Right lobe of liver (tissue), 6 donors: ENCODE measurements around the gene PPP4C. TPM values are rescaled to one million over a fixed set of nuclear protein-coding genes. Genes with fewer than 3 reads are reported as not detected.

Source experiments
- ATAC-seq, 4 donors: fragments of 200-7000 bp; cut with Tn5 transposase; one replicate each; pipeline ENCODE4 v1.9.1; 2020; ENCODE audit warnings: mild to moderate bottlenecking in 4 of 4, moderate library complexity in 4 of 4
- DNase-seq, 3 donors: peaks; one replicate each; pipeline ENCODE4 v3.0.0-alpha.2; 2020
- H3K27ac ChIP-seq, 3 donors: fragments of 200-600 bp; one replicate each; pipeline ENCODE4 v1.8.0; 2022
- H3K27me3 ChIP-seq, 2 donors: fragments of 200-600 bp; one replicate each; pipeline ENCODE4 v1.8.0; 2022
- H3K36me3 ChIP-seq, 4 donors: fragments of 200-600 bp; sonication (generic) in 1 of 4; one replicate each; pipeline versions ENCODE4 v1.5.1 to v1.8.0; 2017 to 2022; ENCODE audit warnings: control low read depth in 1 of 4
- H3K4me1 ChIP-seq, 4 donors: fragments of 200-600 bp; sonication (generic) in 1 of 4; one replicate each; pipeline versions ENCODE4 v1.5.1 to v1.8.0; 2017 to 2022; ENCODE audit warnings: control low read depth in 1 of 4
- H3K4me3 ChIP-seq, 3 donors: fragments of 200-600 bp; one replicate each; pipeline ENCODE4 v1.8.0; 2022
- H3K9me3 ChIP-seq, 4 donors: fragments of 200-600 bp; sonication (generic) in 1 of 4; one replicate each; pipeline versions ENCODE4 v1.5.1 to v1.8.0; 2017 to 2022; ENCODE audit warnings: control low read depth in 1 of 4
- CTCF ChIP-seq, 4 donors: fragments of 200-600 bp in 3 of 4; fragments of 450-650 bp in 1 of 4; IDR thresholded peaks; one replicate each; pipeline versions ENCODE4 v1.5.1 to v1.8.0; 2016 to 2022; ENCODE audit warnings: antibody characterized with exemption in 4 of 4, mild to moderate bottlenecking in 2 of 4
- POLR2A ChIP-seq: fragments of 450-650 bp; IDR thresholded peaks from one replicate; pipeline ENCODE4 v1.6.1; 2017; ENCODE audit warnings: antibody characterized with exemption, mild to moderate bottlenecking
- WGBS: methylation state at CpG from one replicate; pipeline ENCODE4 v1.1.6; 2018; ENCODE audit warnings: low coverage, low lambda C conversion rate; ENCODE audit not compliant: insufficient coverage; ENCODE audit errors: missing lambda C conversion rate; 5-methylcytosine and 5-hydroxymethylcytosine counted together
- intact Hi-C, 2 donors: fragments of 100-400 bp; cut with DNase I; formaldehyde crosslinking; loops; one replicate each; pipeline versions ENCODE4 v1.11.2 to v1.14.1; 2022
- total RNA-seq, 6 experiments: library from RNA; depleted of rRNA in 2 of 6; stranded (reverse); fragments of >200 nt in 2 of 6; fragmentation: NEBNext Ultra II Directional in 3 of 6; extraction: Animal tissue kit (Norgen Biotek cat#: 25700) in 3 of 6; gene quantifications; one replicate each; pipeline versions ENCODE4 v1.1.0 to v1.2.4, GENCODE V29; 2016 to 2023
- donor health status: DM: no; HTN: yes; CAD: no.
- donor health status: DM: no; HTN: no; CAD: no.
- donor health status: DM: no; HTN: no; CAD: no.
- donor health status: DM: no; HTN: yes; CAD: no.
- donor health status: DM: no; HTN: yes; CAD: no.

PPP4C gene
- total RNA-seq, 6 experiments from 2014 or later, result 43.1 to 59.7 (median 47.0) TPM

DNA sequence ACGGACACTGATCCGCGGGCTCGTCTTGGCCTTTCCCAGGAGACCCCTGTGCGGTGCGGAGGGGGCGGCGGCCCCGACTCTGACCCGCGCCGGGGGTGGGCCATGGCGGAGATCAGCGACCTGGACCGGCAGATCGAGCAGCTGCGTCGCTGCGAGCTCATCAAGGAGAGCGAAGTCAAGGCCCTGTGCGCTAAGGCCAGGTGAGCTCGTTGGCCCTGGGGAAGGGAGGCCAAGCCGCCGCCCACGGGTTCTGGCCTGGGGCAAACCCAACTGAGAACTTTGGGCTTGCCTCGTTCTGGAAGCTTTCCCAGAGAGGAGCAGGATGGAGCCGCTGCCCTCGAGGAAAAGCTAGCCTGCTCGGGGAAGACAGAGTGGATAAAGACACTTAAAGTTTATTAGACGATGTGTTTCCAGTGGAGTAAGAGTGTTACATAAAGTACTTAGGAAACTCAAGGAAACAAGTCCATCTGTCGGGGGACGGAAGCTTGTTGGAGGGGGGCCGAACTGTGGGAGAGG is 540 bp downstream of the PPP4C start:
- peak in 2 of 3 donors; percentile 63 to 74 for DNase-seq
- intact Hi-C loops, result no loop called here
- H3K4me1 ChIP-seq, result peaks cover 0 to 34% (median 12%) of the 10 kb centered on the region in 4 donors
- H3K27me3 ChIP-seq, result no peaks in the 10 kb centered on the region
- peaks cover 0 to 41% (median 18%) of the 10 kb centered on the region in 4 donors for H3K36me3 ChIP-seq
- peak; percentile 55 to 78 (median 67) for ATAC-seq
- 2% methylated on average over 13 of the region's 33 CpGs for WGBS
- peak overlapping the region; percentile 82 to 96 (median 84) for H3K27ac ChIP-seq
- H3K4me3 ChIP-seq, result peak overlapping the region; percentile 90 to 99 (median 98)
- H3K9me3 ChIP-seq, result no peaks in the 10 kb centered on the region
- TF ChIP-seq CTCF (IDR thresholded peaks at IDR 0.05) (no peak), POLR2A (no peak)

GRCh38 chr16:30077656-30078055 is 1.9 kb downstream of the PPP4C start:
- 63% methylated on average over 5 of the region's 6 CpGs for WGBS
- DNase-seq (no peak), ATAC-seq (no peak)
- no peaks in the 10 kb centered on the region for H3K27me3 ChIP-seq
- H3K36me3 ChIP-seq, result peaks cover 0 to 34% (median 16%) of the 10 kb centered on the region in 4 donors
- TF ChIP-seq CTCF (IDR thresholded peaks at IDR 0.05) (no peak), POLR2A (no peak)
- no peak overlapping the region for H3K4me3 ChIP-seq
- no peaks in the 10 kb centered on the region for H3K9me3 ChIP-seq
- intact Hi-C loops, result no loop called here
- H3K4me1 ChIP-seq, result peaks cover 0 to 26% (median 12%) of the 10 kb centered on the region in 4 donors
- H3K27ac ChIP-seq, result no peak overlapping the region

DNA sequence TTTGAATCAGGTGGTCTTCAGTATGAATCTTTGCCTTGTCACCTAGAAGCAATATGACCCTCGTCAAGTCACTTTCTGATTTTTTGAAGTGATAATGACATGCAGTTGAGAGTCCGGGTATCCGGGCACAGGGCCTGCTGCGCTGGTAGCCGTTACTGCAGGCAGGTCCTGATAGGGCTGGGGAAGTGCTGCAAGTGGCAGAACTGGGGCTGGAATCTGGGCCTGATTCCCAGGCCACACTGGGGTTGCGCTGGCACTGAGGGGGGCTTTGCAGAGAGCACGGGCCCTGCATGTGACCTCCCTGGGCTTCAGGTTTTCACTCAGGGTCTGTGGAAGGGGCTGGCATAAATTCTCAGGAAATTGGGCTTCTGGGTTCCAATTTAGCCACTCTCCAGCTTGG is 3.0 kb downstream of the PPP4C start:
- no peak for DNase-seq
- WGBS, result 67% methylated on average over 5 of the region's 7 CpGs
- Histone ChIP-seq H3K27me3 (no peaks in the 10 kb centered on the region), H3K36me3 (peaks cover 0 to 45% (median 18%) of the 10 kb centered on the region in 4 donors), H3K9me3 (no peaks in the 10 kb centered on the region), H3K4me1 (peaks cover 0 to 26% (median 12%) of the 10 kb centered on the region in 4 donors), H3K4me3 (no peak overlapping the region), H3K27ac (no peak overlapping the region)
- ATAC-seq, result no peak
- TF ChIP-seq CTCF (IDR thresholded peaks at IDR 0.05), result no peak
- TF ChIP-seq POLR2A, result no peak
- intact Hi-C loops, result no loop called here

DNA sequence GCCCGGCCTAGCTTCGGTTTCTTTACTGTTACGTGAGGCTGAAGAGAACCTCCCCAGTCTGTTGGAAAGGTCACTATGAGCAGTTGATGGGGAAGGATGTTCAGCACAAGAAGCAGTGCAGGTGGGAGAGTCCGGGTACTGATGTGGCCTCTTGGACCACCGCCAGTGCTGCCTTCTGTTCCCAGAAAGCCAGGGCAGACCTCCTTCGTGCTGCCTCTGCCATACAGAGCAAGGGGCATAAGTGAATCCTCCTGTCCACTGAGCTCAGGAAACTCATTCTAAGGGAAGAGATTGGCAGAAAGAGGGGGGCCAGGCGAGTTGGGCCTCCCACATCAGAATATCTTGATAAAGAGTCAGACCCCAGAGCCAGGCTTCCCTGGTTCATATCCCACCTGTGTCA is 3.7 kb downstream of the PPP4C start:
- TF ChIP-seq POLR2A, result no peak
- no peak for TF ChIP-seq CTCF (IDR thresholded peaks at IDR 0.05)
- Histone ChIP-seq H3K9me3 (no peaks in the 10 kb centered on the region), H3K36me3 (peaks cover 0 to 52% (median 20%) of the 10 kb centered on the region in 4 donors), H3K4me3 (no peak overlapping the region), H3K4me1 (peaks cover 0 to 26% (median 12%) of the 10 kb centered on the region in 4 donors), H3K27ac (no peak overlapping the region), H3K27me3 (no peaks in the 10 kb centered on the region)
- DNase-seq, result no peak
- ATAC-seq, result no peak
- intact Hi-C loops, result no loop called here
- 88% methylated on average over 2 of the region's 7 CpGs for WGBS
